IPS-20b (cell line): ENCODE measurements around the gene MRPL54.

ENCODE experiments used
- H3K27ac ChIP-seq: one replicate; pipeline ENCODE4 v1.5.1; 2013; ENCODE audit warnings: low read length
- H3K27me3 ChIP-seq: 2 replicates; pipeline ENCODE4 v1.6.1; 2013; ENCODE audit warnings: mild to moderate bottlenecking, low read length, inconsistent platforms; ENCODE audit not compliant: insufficient read depth
- H3K36me3 ChIP-seq: 2 replicates; pipeline ENCODE4 v1.6.1; 2013; ENCODE audit warnings: low read depth, mild to moderate bottlenecking, inconsistent platforms, low read length, moderate library complexity; ENCODE audit not compliant: insufficient read depth
- H3K4me1 ChIP-seq: 2 replicates; pipeline ENCODE4 v1.6.1; 2013; ENCODE audit warnings: mild to moderate bottlenecking, control low read depth, inconsistent platforms, low read length, moderate library complexity; ENCODE audit not compliant: insufficient read depth
- H3K4me3 ChIP-seq: 2 replicates; pipeline ENCODE4 v1.5.1; 2013; ENCODE audit warnings: mild to moderate bottlenecking, low read length, inconsistent platforms
- H3K9ac ChIP-seq: 2 replicates; pipeline ENCODE4 v1.6.1; 2013; ENCODE audit warnings: low read depth, mild to moderate bottlenecking, inconsistent platforms, low read length, moderate library complexity
- H3K9me3 ChIP-seq: 2 replicates; pipeline ENCODE4 v1.6.1; 2013; ENCODE audit warnings: mild to moderate bottlenecking, low read depth, low read length, inconsistent platforms; ENCODE audit not compliant: insufficient read depth

The MRPL54 gene

GRCh38 chr19:3725640-3726310 is 36.7 kb upstream of the MRPL54 start:
- H3K4me3 ChIP-seq, result no peak overlapping the region
- H3K36me3 ChIP-seq, result no peaks in the 10 kb centered on the region
- no peaks in the 10 kb centered on the region for H3K9me3 ChIP-seq
- peaks cover 8% of the 10 kb centered on the region for H3K27me3 ChIP-seq
- H3K9ac ChIP-seq, result no peak overlapping the region
- no peaks in the 10 kb centered on the region; the same call in 1 of the 2 replicates for H3K4me1 ChIP-seq
- no peak overlapping the region for H3K27ac ChIP-seq

- no peaks in the 10 kb centered on the region; the same call in 1 of the 2 replicates for H3K4me1 ChIP-seq
These were observed 32.0 kb upstream of the MRPL54 start for GRCh38 chr19:3730457-3730958.

GRCh38 chr19:3732108-3732507 is 30.4 kb upstream of the MRPL54 start:
- H3K9me3 ChIP-seq, result no peaks in the 10 kb centered on the region

More at GRCh38 chr19:3730457-3730958, 32.0 kb upstream of the MRPL54 start:
- Histone ChIP-seq H3K36me3 (no peaks in the 10 kb centered on the region), H3K27me3 (no peaks in the 10 kb centered on the region), H3K27ac (no peak overlapping the region), H3K9ac (no peak overlapping the region), H3K4me3 (no peak overlapping the region), H3K9me3 (no peaks in the 10 kb centered on the region)

GRCh38 chr19:3733549-3734309 is 28.8 kb upstream of the MRPL54 start:
- H3K4me1 ChIP-seq, result no peaks in the 10 kb centered on the region
- no peaks in the 10 kb centered on the region for H3K27me3 ChIP-seq
- H3K27ac ChIP-seq, result no peak overlapping the region
- no peaks in the 10 kb centered on the region; the same call in 1 of the 2 replicates for H3K36me3 ChIP-seq
- H3K4me3 ChIP-seq, result no peak overlapping the region
- no peak overlapping the region for H3K9ac ChIP-seq
- H3K9me3 ChIP-seq, result no peaks in the 10 kb centered on the region

More at GRCh38 chr19:3732108-3732507, 30.4 kb upstream of the MRPL54 start:
- no peak overlapping the region for H3K9ac ChIP-seq
- H3K4me3 ChIP-seq, result no peak overlapping the region
- no peak overlapping the region for H3K27ac ChIP-seq
- no peaks in the 10 kb centered on the region for H3K27me3 ChIP-seq
- H3K36me3 ChIP-seq, result no peaks in the 10 kb centered on the region
- no peaks in the 10 kb centered on the region for H3K4me1 ChIP-seq

GRCh38 chr19:3734310-3734600 is 28.2 kb upstream of the MRPL54 start:
- H3K9me3 ChIP-seq, result no peaks in the 10 kb centered on the region
- H3K36me3 ChIP-seq, result no peaks in the 10 kb centered on the region; the same call in 1 of the 2 replicates
- no peaks in the 10 kb centered on the region for H3K4me1 ChIP-seq
- H3K4me3 ChIP-seq, result no peak overlapping the region
- no peak overlapping the region for H3K9ac ChIP-seq
- H3K27me3 ChIP-seq, result no peaks in the 10 kb centered on the region
- no peak overlapping the region for H3K27ac ChIP-seq

- Histone ChIP-seq H3K36me3 (no peaks in the 10 kb centered on the region; the same call in 1 of the 2 replicates), H3K9ac (no peak overlapping the region), H3K4me3 (no peak overlapping the region), H3K27me3 (no peaks in the 10 kb centered on the region), H3K4me1 (no peaks in the 10 kb centered on the region), H3K27ac (no peak overlapping the region), H3K9me3 (no peaks in the 10 kb centered on the region)
These were observed 26.3 kb upstream of the MRPL54 start for GRCh38 chr19:3736106-3736724.

- Histone ChIP-seq H3K9ac (no peak overlapping the region), H3K4me3 (no peak overlapping the region), H3K36me3 (no peaks in the 10 kb centered on the region; the same call in 1 of the 2 replicates), H3K27ac (no peak overlapping the region), H3K27me3 (no peaks in the 10 kb centered on the region), H3K9me3 (no peaks in the 10 kb centered on the region), H3K4me1 (no peaks in the 10 kb centered on the region)
These were observed 24.8 kb upstream of the MRPL54 start for GRCh38 chr19:3737487-3738205.

- Histone ChIP-seq H3K27me3 (no peaks in the 10 kb centered on the region), H3K27ac (no peak overlapping the region), H3K36me3 (no peaks in the 10 kb centered on the region; the same call in 1 of the 2 replicates), H3K9ac (no peak overlapping the region), H3K9me3 (no peaks in the 10 kb centered on the region), H3K4me3 (no peak overlapping the region), H3K4me1 (no peaks in the 10 kb centered on the region)
These were observed 23.8 kb upstream of the MRPL54 start for GRCh38 chr19:3738477-3739220.

GRCh38 chr19:3740431-3740830 is 22.1 kb upstream of the MRPL54 start:
- H3K9ac ChIP-seq, result no peak overlapping the region
- no peak overlapping the region for H3K27ac ChIP-seq
- no peak overlapping the region for H3K4me3 ChIP-seq
- no peaks in the 10 kb centered on the region for H3K9me3 ChIP-seq
- no peaks in the 10 kb centered on the region for H3K27me3 ChIP-seq
- H3K36me3 ChIP-seq, result no peaks in the 10 kb centered on the region; the same call in 1 of the 2 replicates
- H3K4me1 ChIP-seq, result no peaks in the 10 kb centered on the region

- H3K9me3 ChIP-seq, result no peaks in the 10 kb centered on the region
These were observed 19.0 kb upstream of the MRPL54 start for GRCh38 chr19:3743486-3743885.

More at GRCh38 chr19:3743486-3743885, 19.0 kb upstream of the MRPL54 start:
- no peaks in the 10 kb centered on the region for H3K27me3 ChIP-seq
- no peak overlapping the region for H3K27ac ChIP-seq
- H3K4me3 ChIP-seq, result no peak overlapping the region
- no peak overlapping the region for H3K9ac ChIP-seq
- no peaks in the 10 kb centered on the region for H3K4me1 ChIP-seq
- no peaks in the 10 kb centered on the region for H3K36me3 ChIP-seq
